SW 1271 (cell line): ENCODE results near the gene FLNB.
A peak's percentile ranks its signal among the peaks of the same experiment; 100 is the strongest.

Experiments
- DNase-seq, 2 experiments: peaks; one replicate each; lab custom pipeline; 2025; lab: John Stamatoyannopoulos, UW

Gene FLNB

GRCh38 chr3:58029842-58030584 is 21.8 kb downstream of the FLNB start:
- DNase-seq = no peak

- no peak for DNase-seq
Measured at GRCh38 chr3:58032186-58032585, 24.0 kb downstream of the FLNB start.

- no peak for DNase-seq
Measured at GRCh38 chr3:58034738-58035523, 26.7 kb downstream of the FLNB start.

- no peak for DNase-seq
Measured at GRCh38 chr3:58035524-58036255, 27.5 kb downstream of the FLNB start.

GRCh38 chr3:58036293-58037032 is 28.2 kb downstream of the FLNB start:
- DNase-seq = no peak

GRCh38 chr3:58037141-58037910 is 29.1 kb downstream of the FLNB start:
- DNase-seq = no peak

DNA sequence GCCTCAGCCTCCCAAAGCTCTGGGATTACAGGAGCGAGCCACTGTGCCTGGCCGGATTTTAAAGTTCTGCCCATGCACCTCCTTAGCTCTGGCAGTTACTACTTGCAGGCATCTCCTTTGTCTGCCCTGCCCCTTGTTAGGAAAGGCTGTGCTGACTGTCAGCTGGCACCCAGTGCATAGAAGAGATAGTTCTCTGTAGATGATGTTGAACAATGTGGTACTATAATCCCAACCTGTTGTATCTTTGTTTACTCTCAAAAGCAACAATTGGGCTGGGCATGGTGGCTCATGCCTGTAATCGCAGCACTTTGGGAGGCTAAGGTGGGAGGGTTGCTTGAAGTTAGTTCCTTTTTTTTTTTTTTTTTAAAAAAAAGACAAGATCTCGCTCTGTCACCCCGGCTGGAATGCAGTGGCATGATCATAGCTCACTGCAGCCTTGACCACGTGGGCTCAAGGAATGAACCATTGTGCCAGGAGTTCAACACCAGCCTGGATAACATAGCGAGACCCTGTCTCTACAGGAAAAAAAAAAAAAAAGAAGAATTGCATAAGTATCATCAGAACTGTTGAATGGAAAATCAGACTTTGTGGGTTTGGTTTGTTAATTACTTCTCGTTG is 30.6 kb downstream of the FLNB start:
- no peak for DNase-seq

DNA sequence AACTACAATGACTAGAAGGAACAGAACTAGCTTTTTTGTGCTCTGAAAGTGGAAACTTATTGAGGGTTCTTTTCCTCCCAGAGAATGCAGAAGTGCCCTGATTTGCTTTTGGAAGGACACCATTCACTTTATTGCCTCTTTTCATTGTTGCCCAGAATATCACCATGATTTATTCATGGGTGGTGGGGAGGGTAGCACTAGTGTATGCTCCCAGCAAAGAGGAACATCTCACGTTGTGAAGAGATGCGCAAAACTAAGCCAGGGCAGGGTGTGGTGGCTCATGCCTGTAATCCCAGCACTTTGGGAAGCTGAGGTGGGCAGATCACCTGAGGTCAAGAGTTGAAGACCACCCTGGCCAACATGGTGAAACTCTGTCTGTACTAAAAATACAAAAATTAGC is 31.4 kb downstream of the FLNB start:
- no peak for DNase-seq

DNA sequence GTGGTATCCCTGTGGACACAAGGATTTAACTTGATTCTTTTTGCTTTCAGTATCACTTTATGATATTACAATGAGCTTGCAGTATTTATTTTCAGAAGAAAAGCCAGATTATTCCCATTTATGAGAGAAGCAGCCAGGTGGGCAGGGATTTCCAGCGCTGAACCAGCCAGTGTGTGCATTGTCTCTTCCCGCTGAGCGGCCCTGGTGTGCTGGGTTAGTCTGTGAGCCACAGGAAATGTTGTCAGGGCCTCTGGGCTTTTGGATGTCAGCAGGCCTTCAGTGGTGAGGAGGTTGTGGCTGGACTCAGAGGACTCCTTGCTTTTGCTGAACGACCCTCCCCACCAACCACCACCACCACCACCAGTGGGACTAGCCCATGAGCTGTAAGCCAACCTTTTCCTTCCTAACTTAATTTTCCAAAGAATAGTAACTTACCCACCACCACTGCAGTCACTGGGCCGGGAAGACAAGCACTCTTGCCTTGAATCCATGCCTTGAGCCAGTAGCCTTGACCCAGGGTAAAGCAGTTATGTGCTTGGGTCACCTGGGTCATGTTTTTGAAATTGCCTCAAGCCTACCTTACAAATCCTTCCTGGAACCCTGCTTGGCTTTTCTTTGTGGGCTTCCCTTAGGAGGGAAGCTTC is 33.1 kb downstream of the FLNB start:
- DNase-seq = no peak

GRCh38 chr3:58041826-58042324 is 33.7 kb downstream of the FLNB start:
- DNase-seq = peak; percentile 6 to 60

- DNase-seq = no peak
Measured at GRCh38 chr3:58042947-58043707, 34.9 kb downstream of the FLNB start.

DNA sequence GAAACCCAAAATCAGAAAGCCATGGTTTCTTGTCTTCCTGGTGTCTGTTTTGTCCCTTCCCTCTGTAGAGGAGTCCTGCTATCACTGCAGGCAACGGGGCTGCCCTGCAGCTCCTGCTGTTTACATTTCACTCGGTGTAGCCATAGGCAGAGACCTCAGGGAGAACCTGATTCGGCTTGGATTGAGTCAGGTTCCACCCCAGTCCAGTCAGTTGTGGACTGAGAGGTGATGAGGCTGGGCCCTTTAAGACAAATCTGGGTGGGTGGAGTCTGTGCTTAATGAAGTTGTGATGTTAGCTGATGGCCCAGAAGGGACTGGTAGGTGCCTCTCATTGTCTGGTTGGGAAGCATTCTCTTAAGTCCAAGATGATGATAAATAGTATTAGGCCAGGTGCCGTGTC is 35.7 kb downstream of the FLNB start:
- no peak for DNase-seq

- no peak for DNase-seq
Measured at GRCh38 chr3:58044691-58045483, 36.7 kb downstream of the FLNB start.

GRCh38 chr3:58047826-58048225 is 39.6 kb downstream of the FLNB start:
- DNase-seq = peak; percentile 83 to 89

GRCh38 chr3:58048301-58048700 is 40.1 kb downstream of the FLNB start:
- peak; percentile 35 to 63 for DNase-seq

DNA sequence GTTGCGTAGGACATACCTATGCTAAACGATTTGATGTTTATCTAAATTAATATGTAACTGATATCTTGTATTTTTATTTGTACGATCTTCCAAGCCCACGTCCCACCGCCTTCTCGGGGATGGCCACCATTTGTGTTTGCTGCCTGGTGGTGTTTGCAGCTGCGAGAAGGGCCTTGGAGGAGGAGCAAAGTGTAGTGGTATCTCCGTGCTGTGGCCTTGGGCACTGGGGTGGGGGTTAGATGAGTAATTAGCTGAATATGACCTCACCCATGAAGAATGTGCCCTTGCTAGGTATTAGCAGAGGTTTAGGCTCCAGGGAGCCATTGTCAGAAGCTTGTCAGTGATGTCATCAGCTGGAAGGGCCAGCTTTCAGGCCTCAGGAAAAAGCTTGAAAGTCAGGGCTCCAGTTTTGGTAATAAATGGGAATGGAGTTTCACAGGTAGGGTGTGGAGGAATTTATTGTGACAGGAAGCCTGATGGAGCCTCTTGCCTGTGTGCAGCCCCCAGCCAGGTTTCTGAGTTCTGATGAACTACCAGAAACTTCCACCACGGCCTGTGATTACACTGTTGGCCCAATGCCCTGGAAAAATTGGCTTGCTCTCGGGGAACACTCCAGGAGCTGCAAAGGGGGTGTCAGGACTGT is 41.0 kb downstream of the FLNB start:
- peak; percentile 86 to 91 for DNase-seq

- peak; percentile 22 to 30 for DNase-seq
Measured at GRCh38 chr3:58051196-58051595, 43.0 kb downstream of the FLNB start.
